MM.1S (cell line): Measurements from ENCODE around the gene DGKG.

Experiments used
- DNase-seq: peaks from one replicate; pipeline ENCODE4 v3.0.0-alpha.2; 2015
- H2AFZ ChIP-seq: fragments of 300-600 bp; sonication (generic); 2 replicates; pipeline ENCODE4 v1.6.0; 2016; ENCODE audit warnings: antibody characterized with exemption, low read length
- H3F3A ChIP-seq: fragments of 300-600 bp; sonication (generic); 2 replicates; pipeline ENCODE4 v1.6.1; 2016; ENCODE audit warnings: mild to moderate bottlenecking, antibody characterized with exemption, low read length, moderate library complexity, mixed read lengths; ENCODE audit not compliant: insufficient read depth
- H3K27ac ChIP-seq: fragments of 300-600 bp; sonication (generic); 2 replicates; pipeline ENCODE4 v1.5.1; 2016; ENCODE audit warnings: mild to moderate bottlenecking, low read length
- H3K27me3 ChIP-seq: fragments of 300-600 bp; sonication (generic); replicated peaks from 2 replicates; pipeline ENCODE4 v1.6.0; 2016; ENCODE audit warnings: low read length; ENCODE audit not compliant: insufficient read depth
- H3K36me3 ChIP-seq: fragments of 300-600 bp; sonication (generic); replicated peaks from 2 replicates; pipeline ENCODE4 v1.6.1; 2016; ENCODE audit warnings: mild to moderate bottlenecking, low read length, mixed read lengths; ENCODE audit not compliant: insufficient read depth
- H3K4me1 ChIP-seq: fragments of 300-600 bp; sonication (generic); 2 replicates; pipeline ENCODE4 v1.6.1; 2016; ENCODE audit warnings: low read length, mixed read lengths
- H3K4me2 ChIP-seq: fragments of 300-600 bp; sonication (generic); 2 replicates; pipeline ENCODE4 v1.6.0; 2016; ENCODE audit warnings: low read depth, low read length
- H3K4me3 ChIP-seq: fragments of 300-600 bp; sonication (generic); 2 replicates; pipeline ENCODE4 v1.5.1; 2016; ENCODE audit warnings: low read length, mixed read lengths
- H3K79me2 ChIP-seq: fragments of 300-600 bp; sonication (generic); 2 replicates; pipeline ENCODE4 v1.6.1; 2016; ENCODE audit warnings: mixed run types, low read length, mixed read lengths
- H3K9ac ChIP-seq: fragments of 300-600 bp; sonication (generic); 2 replicates; pipeline ENCODE4 v1.6.1; 2016; ENCODE audit warnings: low read length, mixed read lengths
- H3K9me2 ChIP-seq: fragments of 300-600 bp; sonication (generic); replicated peaks from 2 replicates; pipeline ENCODE4 v1.6.1; 2016; ENCODE audit warnings: mild to moderate bottlenecking, low read length, mixed read lengths; ENCODE audit not compliant: insufficient read depth
- H3K9me3 ChIP-seq: fragments of 300-600 bp; sonication (generic); replicated peaks from 2 replicates; pipeline ENCODE4 v1.6.1; 2016; ENCODE audit warnings: mild to moderate bottlenecking, low read length, mixed read lengths; ENCODE audit not compliant: insufficient read depth
- H4K20me1 ChIP-seq: fragments of 300-600 bp; sonication (generic); 2 replicates; pipeline ENCODE4 v1.6.1; 2016; ENCODE audit warnings: mild to moderate bottlenecking, low read length, moderate library complexity, mixed read lengths; ENCODE audit not compliant: insufficient read depth
- CTCF ChIP-seq: fragments of 300-600 bp; sonication (generic); IDR thresholded peaks from 2 replicates; pipeline ENCODE4 v1.5.1; 2016; ENCODE audit warnings: antibody characterized with exemption, low read length, mixed read lengths
- EZH2 ChIP-seq: fragments of 300-600 bp; sonication (generic); optimal IDR thresholded peaks from 2 replicates; pipeline ENCODE3; 2017; ENCODE audit warnings: low read depth, mild to moderate bottlenecking, antibody characterized with exemption, low read length, mixed read lengths
- EZH2phosphoT487 ChIP-seq: fragments of 300-600 bp; sonication (generic); IDR thresholded peaks from 2 replicates; pipeline ENCODE4 v1.6.1; 2018; ENCODE audit warnings: antibody characterized with exemption, low read length

The DGKG gene

DNA sequence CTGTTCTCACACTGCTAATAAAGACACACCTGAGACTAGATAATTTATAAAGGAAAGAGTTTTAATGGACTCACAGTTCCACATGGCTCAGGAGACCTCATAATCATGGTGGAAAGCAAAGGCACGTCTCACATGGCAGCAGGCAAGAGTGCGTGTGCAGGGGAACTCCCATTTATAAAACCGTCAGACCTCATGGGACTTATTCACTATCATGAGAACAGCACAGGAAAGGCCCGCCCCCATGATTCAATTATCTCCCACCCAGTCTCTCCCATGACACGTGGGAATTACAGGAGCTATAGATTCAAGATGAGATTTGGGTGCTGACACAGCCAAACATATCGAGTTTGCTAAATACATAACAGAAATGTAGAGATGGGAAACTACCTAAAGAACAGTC, 39.5 kb upstream of the DGKG start:
- no peaks in the 10 kb centered on the region for H3K9me2 ChIP-seq
- no peak overlapping the region for H3K9ac ChIP-seq
- H3K79me2 ChIP-seq = no peaks in the 10 kb centered on the region
- no peaks in the 10 kb centered on the region for H3K4me1 ChIP-seq
- H3F3A ChIP-seq = no peaks in the 10 kb centered on the region
- no peak overlapping the region for H2AFZ ChIP-seq
- H3K9me3 ChIP-seq = no peaks in the 10 kb centered on the region
- TF ChIP-seq EZH2phosphoT487 (no peak), CTCF (no peak), EZH2 (no peak)
- DNase-seq = no peak
- H3K4me2 ChIP-seq = no peak overlapping the region
- no peaks in the 10 kb centered on the region for H3K36me3 ChIP-seq
- no peak overlapping the region for H3K27ac ChIP-seq
- no peak overlapping the region for H3K4me3 ChIP-seq
- H4K20me1 ChIP-seq = no peaks in the 10 kb centered on the region
- H3K27me3 ChIP-seq = no peaks in the 10 kb centered on the region

GRCh38 chr3:186400662-186401061, 38.6 kb upstream of the DGKG start:
- Histone ChIP-seq H3K4me3 (no peak overlapping the region), H3K27me3 (no peaks in the 10 kb centered on the region), H3K4me1 (no peaks in the 10 kb centered on the region), H3K36me3 (no peaks in the 10 kb centered on the region), H2AFZ (no peak overlapping the region), H3K9ac (no peak overlapping the region), H3K27ac (no peak overlapping the region), H3K9me2 (no peaks in the 10 kb centered on the region), H4K20me1 (no peaks in the 10 kb centered on the region), H3F3A (no peaks in the 10 kb centered on the region), H3K79me2 (no peaks in the 10 kb centered on the region), H3K9me3 (no peaks in the 10 kb centered on the region), H3K4me2 (no peak overlapping the region)
- no peak for DNase-seq
- no peak for TF ChIP-seq EZH2phosphoT487
- no peak for TF ChIP-seq EZH2
- TF ChIP-seq CTCF = no peak

DNA sequence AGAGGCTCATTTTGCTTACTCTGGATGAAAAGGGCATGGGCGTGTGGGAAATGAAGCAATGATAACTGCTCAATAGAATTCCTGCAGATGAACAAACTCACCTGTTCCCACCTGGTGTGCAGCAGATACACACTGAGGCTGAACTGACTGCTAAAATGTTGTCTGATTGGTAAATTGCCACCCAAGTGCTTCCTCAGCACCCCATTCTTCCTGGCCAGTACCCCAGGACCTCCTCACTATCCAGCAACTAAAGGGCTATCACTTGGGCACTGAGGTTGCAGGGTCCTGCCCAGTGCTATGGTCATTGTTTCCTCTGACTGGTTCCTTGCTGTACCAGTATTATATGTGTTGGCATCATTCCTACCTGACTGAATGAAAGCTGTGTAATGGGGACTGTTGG, 38.0 kb upstream of the DGKG start:
- Histone ChIP-seq H4K20me1 (no peaks in the 10 kb centered on the region), H3K4me3 (no peak overlapping the region), H3F3A (no peaks in the 10 kb centered on the region), H3K79me2 (no peaks in the 10 kb centered on the region), H3K4me1 (no peaks in the 10 kb centered on the region), H3K4me2 (no peak overlapping the region), H3K9ac (no peak overlapping the region), H3K27ac (no peak overlapping the region), H3K9me3 (no peaks in the 10 kb centered on the region), H3K36me3 (no peaks in the 10 kb centered on the region), H2AFZ (no peak overlapping the region), H3K9me2 (no peaks in the 10 kb centered on the region), H3K27me3 (no peaks in the 10 kb centered on the region)
- TF ChIP-seq EZH2phosphoT487 (no peak), CTCF (no peak), EZH2 (no peak)
- no peak for DNase-seq
